GM21390 (cell line): Measurements from ENCODE around the gene MBTPS1.

Experiments
- ATAC-seq: cut with Tn5 transposase; IDR thresholded peaks from one replicate; pipeline ENCODE4 v1.9.1; 2021; ENCODE audit not compliant: unreplicated experiment

MBTPS1 gene

GRCh38 chr16:84040226-84040822 is 76.4 kb downstream of the MBTPS1 start:
- ATAC-seq: no peak

DNA sequence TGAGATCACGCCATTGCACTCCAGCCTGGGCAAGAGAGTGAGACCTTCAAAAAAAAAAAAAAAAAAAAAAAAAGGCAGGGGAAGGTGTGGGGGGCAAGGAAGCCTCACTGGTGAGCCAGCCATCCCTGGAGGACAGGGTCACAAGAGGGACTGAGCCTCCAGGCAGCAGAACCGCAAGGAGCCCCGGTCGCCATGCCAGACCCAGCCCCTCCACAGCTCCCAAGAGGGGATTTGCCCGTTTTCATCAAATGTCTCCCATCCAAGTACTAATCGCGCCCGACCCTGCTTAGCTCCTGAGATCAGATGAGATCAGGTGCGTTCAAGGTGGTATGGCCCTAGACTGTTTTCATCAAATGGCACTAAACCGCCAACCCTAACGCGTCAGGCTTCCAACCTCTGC is 77.0 kb downstream of the MBTPS1 start:
- ATAC-seq: no peak

DNA sequence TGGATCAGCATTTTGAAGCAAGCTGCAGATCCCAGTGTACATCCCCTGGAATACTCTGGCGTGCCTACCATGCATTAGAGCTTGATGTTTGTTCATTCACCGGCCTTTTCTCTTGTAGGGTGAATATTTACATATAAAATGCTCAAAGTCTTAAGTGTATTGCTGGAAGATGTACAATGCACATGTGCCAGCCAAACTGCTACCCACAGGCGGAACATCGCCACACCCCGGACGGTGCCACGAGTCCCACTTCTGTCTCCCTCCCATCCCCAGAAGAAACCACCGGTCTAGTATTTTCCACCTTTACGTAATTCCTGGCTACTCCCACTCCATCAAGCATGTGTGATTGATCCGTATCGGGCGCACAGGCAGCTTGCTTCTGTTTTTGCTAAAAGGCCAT is 78.3 kb downstream of the MBTPS1 start:
- no peak for ATAC-seq

GRCh38 chr16:84036982-84037425 is 79.7 kb downstream of the MBTPS1 start:
- ATAC-seq: no peak

DNA sequence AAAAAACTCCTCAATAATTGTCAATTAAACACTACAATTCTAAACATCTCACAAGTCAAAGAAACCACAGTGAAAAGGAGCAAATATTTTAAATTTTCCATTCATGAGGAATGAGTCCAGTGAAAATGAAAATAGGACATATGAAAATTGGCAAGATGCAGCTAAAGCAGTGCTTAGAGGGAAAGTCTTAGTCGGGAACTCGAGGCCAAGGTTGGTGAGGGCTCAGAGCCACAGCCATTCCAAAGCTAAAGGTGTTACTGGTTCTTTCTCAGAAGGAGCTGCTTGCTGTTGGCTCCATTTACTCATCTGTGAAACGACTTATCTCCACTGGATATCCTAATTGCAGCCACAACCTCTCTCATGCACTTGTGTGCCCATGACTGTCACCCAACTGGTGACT is 80.6 kb downstream of the MBTPS1 start:
- ATAC-seq: no peak

DNA sequence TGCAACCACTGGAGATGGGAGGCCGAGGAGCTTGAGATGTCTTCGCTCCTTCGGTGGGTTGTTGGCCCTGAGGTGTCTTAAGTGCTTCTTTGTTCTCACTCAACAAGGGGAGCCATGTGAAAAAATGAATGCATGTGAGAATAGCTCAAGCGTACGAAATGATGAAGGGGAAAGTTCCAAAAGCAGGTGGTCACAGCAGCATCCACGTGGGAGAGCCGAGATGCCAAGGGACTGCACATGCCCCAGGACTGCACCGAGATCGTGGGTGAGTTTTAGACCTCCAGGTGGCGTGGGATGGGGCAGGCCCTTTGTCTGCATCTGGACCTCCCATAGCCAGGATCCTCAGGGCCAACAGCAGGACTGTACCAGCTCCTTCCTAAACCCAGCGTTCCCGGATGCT is 82.2 kb downstream of the MBTPS1 start:
- ATAC-seq: no peak

- ATAC-seq: no peak
Measured at GRCh38 chr16:84033251-84034195, 83.2 kb downstream of the MBTPS1 start.

- ATAC-seq: no peak
Measured at GRCh38 chr16:84032458-84033178, 84.1 kb downstream of the MBTPS1 start.

- ATAC-seq: no peak
Measured at GRCh38 chr16:84031556-84031955, 85.2 kb downstream of the MBTPS1 start.

DNA sequence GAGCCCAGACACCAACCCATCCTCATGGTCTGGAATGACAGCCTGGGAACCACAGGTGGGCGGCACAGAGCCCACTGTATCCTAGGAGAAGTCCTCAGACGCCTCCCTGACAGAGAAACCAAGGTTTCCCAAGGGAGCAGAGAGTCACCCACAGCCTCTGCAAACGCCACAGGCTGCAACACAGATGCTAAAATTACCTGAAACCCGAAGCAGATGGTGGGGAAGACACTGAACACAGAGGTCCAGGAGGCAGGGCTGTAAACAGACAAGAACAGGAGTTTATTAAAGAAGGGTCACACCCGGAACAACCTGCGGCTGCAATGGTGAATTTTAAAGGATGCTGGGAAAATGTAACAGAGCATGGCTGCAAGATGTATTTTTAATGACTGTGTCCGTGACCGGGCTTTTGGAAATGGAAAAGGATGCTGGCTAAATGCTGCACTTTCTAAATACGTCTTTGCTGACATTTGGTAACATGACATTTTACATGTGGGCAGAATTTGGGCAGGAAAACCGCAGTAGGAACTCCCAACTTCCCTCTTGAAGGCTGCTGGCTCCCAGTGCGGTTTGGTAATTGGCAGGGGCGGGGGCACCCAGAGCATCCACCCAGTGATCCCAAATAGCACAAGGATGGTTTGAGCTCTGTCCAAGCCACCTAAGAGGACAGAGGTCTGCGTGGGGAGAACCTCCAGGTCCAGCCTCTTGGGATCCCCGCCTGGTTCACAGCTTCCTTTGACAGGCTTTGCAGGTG is 87.3 kb downstream of the MBTPS1 start:
- no peak for ATAC-seq

DNA sequence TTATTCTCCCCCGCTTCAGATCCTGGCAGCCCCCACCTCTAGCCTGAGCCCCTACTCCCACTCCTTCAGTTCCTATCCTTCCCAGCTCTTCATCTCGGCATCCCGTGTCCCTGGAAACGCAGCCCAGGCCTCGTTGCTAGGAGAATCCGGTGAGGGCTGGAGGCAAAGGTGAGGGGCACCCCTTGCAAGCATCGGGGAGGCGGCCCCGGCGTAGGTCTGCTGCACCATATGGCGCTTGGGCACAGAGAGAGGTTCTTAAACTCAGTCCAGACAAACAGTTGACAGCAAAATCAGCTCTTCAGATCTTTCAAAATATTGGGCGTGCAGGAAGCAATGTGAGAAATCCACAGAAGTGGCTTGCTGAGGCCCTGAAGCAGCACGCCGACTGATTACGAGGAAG is 89.1 kb downstream of the MBTPS1 start:
- ATAC-seq: no peak

DNA sequence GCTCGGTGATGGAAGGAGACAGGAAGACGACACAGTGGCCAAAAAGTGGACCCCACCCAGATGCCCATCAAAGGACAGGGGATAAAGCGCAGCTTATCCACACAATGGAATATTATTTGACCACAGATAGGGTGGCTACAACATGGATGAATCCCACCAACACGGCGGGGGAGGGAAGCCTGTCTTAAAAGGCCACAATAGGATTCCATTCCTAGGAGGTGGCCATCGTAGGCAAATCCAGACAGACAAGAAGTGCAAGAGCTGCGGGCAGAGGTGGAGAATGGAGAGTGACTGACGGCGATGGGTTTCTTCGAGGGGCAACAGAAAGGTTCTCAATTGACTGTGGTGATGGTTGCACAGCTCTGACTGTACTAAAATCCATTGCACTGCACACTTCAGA is 90.1 kb downstream of the MBTPS1 start:
- no peak for ATAC-seq

GRCh38 chr16:84024854-84025253 is 91.9 kb downstream of the MBTPS1 start:
- no peak for ATAC-seq

GRCh38 chr16:84022644-84023043 is 94.1 kb downstream of the MBTPS1 start:
- no peak for ATAC-seq

DNA sequence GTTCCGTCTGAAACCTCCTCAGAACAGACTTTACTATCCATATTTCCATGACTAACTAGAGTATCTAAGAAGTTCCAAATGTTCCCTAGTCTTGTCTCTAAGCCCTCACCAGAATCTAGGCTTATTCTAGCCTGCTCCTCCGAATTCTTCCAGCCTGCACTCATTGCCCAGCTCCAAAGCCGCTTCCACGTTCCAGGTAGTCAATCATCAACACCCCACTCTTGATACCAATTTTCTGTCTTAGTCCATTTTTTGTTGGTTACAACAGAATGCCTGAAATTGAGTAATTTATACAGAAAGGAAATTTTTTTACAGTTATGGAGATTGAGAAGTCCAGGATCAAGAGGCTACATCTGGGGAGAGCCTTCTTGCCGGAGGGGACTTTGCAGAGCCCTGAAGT is 95.3 kb downstream of the MBTPS1 start:
- ATAC-seq: no peak

- ATAC-seq: no peak
Measured at GRCh38 chr16:84020353-84020752, 96.4 kb downstream of the MBTPS1 start.

- ATAC-seq: no peak
Measured at GRCh38 chr16:84018710-84019109, 98.0 kb downstream of the MBTPS1 start.

DNA sequence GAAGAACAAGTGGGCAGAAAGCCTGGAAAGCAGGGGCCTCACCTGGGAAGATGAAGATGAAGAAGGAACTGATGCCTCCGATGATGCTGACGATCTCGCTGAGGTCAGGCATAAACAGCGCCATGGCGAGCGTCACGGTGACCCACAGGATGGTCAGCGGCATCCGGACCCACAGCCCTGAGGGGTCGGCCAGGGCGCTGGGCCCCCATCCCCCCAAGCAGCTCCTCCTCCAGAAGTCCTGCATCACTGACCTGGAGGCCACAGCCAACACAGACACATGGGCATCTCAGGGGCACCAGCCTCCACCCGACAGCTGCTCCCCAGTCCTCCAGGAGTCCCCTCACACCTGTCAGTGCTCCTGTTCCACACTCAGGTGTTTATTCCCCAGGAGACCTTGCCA is 100.3 kb downstream of the MBTPS1 start:
- ATAC-seq: no peak

DNA sequence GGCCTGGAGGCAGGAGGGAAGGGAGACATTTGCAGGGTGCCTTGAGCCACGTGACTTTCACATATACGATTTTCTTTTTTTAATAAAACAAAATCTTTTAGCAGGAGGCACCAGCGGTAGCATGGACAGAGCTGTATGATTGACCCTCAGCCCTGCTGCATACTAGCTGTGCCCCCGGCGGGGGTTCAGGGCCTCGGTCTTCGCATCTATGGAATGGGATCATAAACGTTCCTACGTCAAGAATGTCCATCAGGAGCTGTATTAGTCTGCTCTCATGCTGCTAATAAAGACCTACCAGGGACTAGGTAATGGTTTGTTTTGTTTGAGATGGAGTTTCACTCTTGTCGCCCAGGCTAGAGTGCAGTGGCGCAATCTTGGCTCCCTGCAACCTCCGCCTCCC is 101.3 kb downstream of the MBTPS1 start:
- no peak for ATAC-seq

DNA sequence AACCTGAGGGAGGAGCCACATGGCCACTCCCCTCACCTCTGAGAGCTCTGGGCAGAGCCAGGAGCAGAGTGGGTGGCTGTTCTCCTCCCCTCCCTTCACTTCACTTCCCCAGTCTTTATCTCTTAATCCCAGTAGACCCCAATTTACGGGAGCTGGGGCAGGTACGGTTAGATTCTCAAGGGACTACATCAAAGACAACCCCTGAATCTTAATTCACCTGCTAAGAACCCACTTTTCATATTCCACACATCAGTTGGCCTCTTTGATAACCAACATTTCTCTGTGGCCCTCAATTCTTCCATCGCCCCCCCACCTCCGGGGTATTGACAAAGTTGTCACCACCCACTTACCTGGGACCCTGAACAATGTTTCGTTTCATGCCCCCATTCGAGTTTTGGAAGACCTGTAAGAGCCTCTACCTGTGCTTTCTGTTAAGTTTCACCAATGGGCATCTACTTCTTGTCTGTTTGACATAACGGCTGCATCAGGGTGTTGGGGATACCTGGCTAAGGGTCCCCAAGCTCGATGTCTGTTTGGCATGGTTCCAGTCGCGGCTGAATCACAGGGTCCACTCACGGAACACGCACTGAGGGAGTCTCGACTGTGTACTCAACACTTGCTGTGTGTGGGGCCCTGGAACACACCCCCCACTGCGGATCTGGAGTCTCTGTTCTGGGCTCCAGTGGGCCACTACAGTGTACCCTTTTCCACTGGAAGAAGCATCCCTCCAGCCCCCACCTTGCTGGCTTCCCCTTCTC is 102.0 kb downstream of the MBTPS1 start:
- no peak for ATAC-seq
